ENCODE data around the gene C2orf92.
A peak's percentile ranks its signal among the peaks of the same experiment; 100 is the strongest.

The C2orf92 gene

GRCh38 chr2:97749581-97749980, 80.1 kb downstream of the C2orf92 start:
- DNase-seq, result no peak

GRCh38 chr2:97750017-97750416, 80.5 kb downstream of the C2orf92 start:
- DNase-seq, result no peak

- peak; percentile 55 for DNase-seq
Measured at GRCh38 chr2:97751752-97752151, 82.2 kb downstream of the C2orf92 start.

All from islet precursor cell (in vitro differentiated cells).